ENCODE results near the gene EDN1. TPM values are rescaled to one million over a fixed set of nuclear protein-coding genes. Genes with fewer than 3 reads are reported as not detected.
A peak's percentile ranks its signal among the peaks of the same experiment; 100 is the strongest.

EDN1 gene
- total and polyA plus RNA-seq, 2 of the 13 experiments (the other 11 are each of a cell fraction or from before 2014, with no cell fraction given) = 0.15 to 1.2 TPM

GRCh38 chr6:12289365-12289919 is 719 bp upstream of the EDN1 start:
- no peak overlapping the region for H3K27ac ChIP-seq (ENCODE audit: extremely low read length, insufficient read depth, low read length)
- no peak overlapping the region for H3K9ac ChIP-seq (ENCODE audit: insufficient read depth, low read depth, low read length)
- FAIRE-seq (peak; percentile 53), DNase-seq (ENCODE audit: low spot score) (peak; percentile 18), ATAC-seq (peak; percentile 25; the same call in 2 of the 3 replicates)
- H2AFZ ChIP-seq (ENCODE audit: low read length) = no peak overlapping the region
- TF ChIP-seq XRCC5 (optimal IDR thresholded peaks at IDR 0.05; ENCODE audit: low read length) (peak; percentile 25), ZNF343 (CRISPR knock-in tag; IDR thresholded peaks at IDR 0.05) (0 out of 2 replicates have a peak, but pooled peaks have one; percentile 27), THAP11 (CRISPR knock-in tag; IDR thresholded peaks at IDR 0.05) (0 out of 2 replicates have a peak, but pooled peaks have one; percentile 15), STAG1 (CRISPR knock-in tag; IDR thresholded peaks at IDR 0.05) (peak; percentile 70), CTCF (CRISPR knock-in tag; IDR thresholded peaks at IDR 0.05) (peak; percentile 80), CCAR2 (optimal IDR thresholded peaks at IDR 0.05; ENCODE audit: low read depth, low read length) (no peak), THAP7 (CRISPR knock-in tag; IDR thresholded peaks at IDR 0.05) (0 out of 2 replicates have a peak, but pooled peaks have one; percentile 26), EED (CRISPR knock-in tag; IDR thresholded peaks at IDR 0.05) (no peak), HNRNPK (IDR thresholded peaks at IDR 0.05; ENCODE audit: low read depth, low read length, poor library complexity, severe bottlenecking) (no peak), RAD21 (CRISPR knock-in tag; IDR thresholded peaks at IDR 0.05) (peak; percentile 53), SMC3 (IDR thresholded peaks at IDR 0.05; ENCODE audit: low read length) (peak; percentile 77), REST (IDR thresholded peaks at IDR 0.05; ENCODE audit: borderline replicate concordance in 1 of 2, low read depth in 1 of 2, low read length in 2 of 2) (no peak), ZBTB7A (CRISPR knock-in tag; IDR thresholded peaks at IDR 0.05) (no peak), ZNF503 (CRISPR knock-in tag; IDR thresholded peaks at IDR 0.05) (0 out of 2 replicates have a peak, but pooled peaks have one; percentile 5)
- no peaks in the 10 kb centered on the region for H4K20me1 ChIP-seq (ENCODE audit: insufficient read depth, low read length)
- in situ Hi-C loops (cut with HindIII; ENCODE audit: extremely low pct_ligation_motif_present, low pct_unique_long_range_greater_than_20kb) = loop anchor here (5.0 kb wide), 1 partner anchor 632 kb away; no protein-coding TSS in a partner anchor
- H3K4me1 ChIP-seq (ENCODE audit: insufficient read depth, low read length) = peaks cover 29% of the 10 kb centered on the region
- 6% methylated on average over 13 of the region's 13 CpGs for WGBS (ENCODE audit: low lambda C conversion rate)
- H3K36me3 ChIP-seq (replicated peaks in 1 of 2; ENCODE audit: control insufficient read depth in 1 of 2, insufficient read depth in 2 of 2, low read length in 2 of 2) = peaks cover 0 to 1% of the 10 kb centered on the region in 2 experiments; a peak in 1 of 5 replicates
- peaks cover 0 to 37% of the 10 kb centered on the region in 2 experiments; a peak in 3 of 5 replicates for H3K27me3 ChIP-seq (ENCODE audit: control insufficient read depth in 1 of 2, insufficient read depth in 2 of 2, low read length in 2 of 2)
- peak overlapping the region; percentile 70 for H3K4me2 ChIP-seq (ENCODE audit: low read depth, low read length)
- peak overlapping the region; percentile 41 to 58 (median 56) for H3K4me3 ChIP-seq (replicated peaks in 1 of 3; ENCODE audit: insufficient read depth in 1 of 3, low read depth in 2 of 3, low read length in 3 of 3)
- no TSS peak for BruUV-seq (replicated peaks)
- intact Hi-C loops (cut with micrococcal nuclease; ENCODE audit: unreplicated experiment) = loop anchor here (1.0 kb wide), 4 partner anchors 138 to 704 kb away; no protein-coding TSS in a partner anchor
- no peaks in the 10 kb centered on the region for H3K9me3 ChIP-seq (ENCODE audit: low read length)
- H3K79me2 ChIP-seq (ENCODE audit: insufficient read depth, low read length) = no peaks in the 10 kb centered on the region
- POLR2A ChIA-PET = interaction anchor here (0.8 to 1.8 kb wide), 7 partner anchors 9 to 82 kb away, joined by 3 to 6 read pairs (median 4); no protein-coding TSS in a partner anchor
- CTCF ChIA-PET (ENCODE audit: low intra/inter-chr PET ratio, low total read pairs) = interaction anchor here (1.0 to 5.5 kb wide), 6 partner anchors 138 to 704 kb away, joined by 3 to 35 read pairs (median 17); no protein-coding TSS in a partner anchor
